ENCODE results near the gene DNAH11.

The DNAH11 gene

GRCh38 chr7:21507627-21508343 lies 35.1 kb upstream of the DNAH11 start:
- no peak overlapping the region for H4K5ac ChIP-seq (ENCODE audit: low read length)
- H3K4me3 ChIP-seq (ENCODE audit: low read length) = no peak overlapping the region
- no peak overlapping the region for H2BK5ac ChIP-seq (ENCODE audit: low read length)
- H4K8ac ChIP-seq (ENCODE audit: low read depth, low read length) = no peak overlapping the region
- no peak overlapping the region for H3K4me2 ChIP-seq (ENCODE audit: low read length)
- H3K18ac ChIP-seq (ENCODE audit: low read length) = no peak overlapping the region
- H2BK120ac ChIP-seq (ENCODE audit: low read depth, low read length) = no peak overlapping the region
- H3K27ac ChIP-seq (ENCODE audit: low read depth, low read length) = no peak overlapping the region
- peak; percentile 65 for DNase-seq
- no peaks in the 10 kb centered on the region for H3K27me3 ChIP-seq (ENCODE audit: insufficient read depth, low read length, poor library complexity)
- no peaks in the 10 kb centered on the region for H3K36me3 ChIP-seq (ENCODE audit: control insufficient read depth, insufficient read depth, low read length)
- no peak overlapping the region for H2AK5ac ChIP-seq (ENCODE audit: low read length)
- H3K4ac ChIP-seq (ENCODE audit: low read depth, low read length) = no peak overlapping the region
- H3K23ac ChIP-seq (ENCODE audit: low read length) = no peak overlapping the region
- H3K56ac ChIP-seq (ENCODE audit: low read length) = no peak overlapping the region
- no CpG with 5 or more reads among the region's 8 CpGs for WGBS (ENCODE audit: extremely low coverage, insufficient coverage, low lambda C conversion rate)
- no peaks in the 10 kb centered on the region for H3K79me1 ChIP-seq (ENCODE audit: low read length)
- H2BK15ac ChIP-seq (replicated peaks; ENCODE audit: low read depth) = no peak overlapping the region
- H3K4me1 ChIP-seq (ENCODE audit: control insufficient read depth, low read depth, low read length) = no peaks in the 10 kb centered on the region
- no peak overlapping the region for H3K9ac ChIP-seq (ENCODE audit: low read length)
- no peaks in the 10 kb centered on the region for H3K79me2 ChIP-seq (ENCODE audit: control insufficient read depth, insufficient read depth, low read length)

DNA sequence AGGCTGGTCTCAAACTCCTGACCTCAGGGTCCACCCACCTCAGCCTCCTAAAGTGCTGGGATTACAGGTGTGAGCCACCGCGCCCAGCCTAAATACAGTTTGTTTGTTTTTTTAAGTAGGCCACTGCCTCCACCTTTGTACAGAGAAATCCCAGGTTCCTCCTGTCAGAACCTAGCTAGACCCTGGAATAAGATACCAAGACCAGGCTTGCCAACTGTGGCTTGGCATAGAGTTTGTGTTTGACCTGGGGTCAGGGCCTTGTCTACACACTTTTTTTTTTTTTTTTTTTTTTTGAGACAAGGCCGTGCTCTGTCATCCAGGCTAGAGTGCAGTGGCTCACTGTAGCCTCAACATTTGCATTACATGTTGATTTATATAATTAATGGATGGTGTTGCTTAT lies 34.3 kb upstream of the DNAH11 start:
- Histone ChIP-seq H3K36me3 (ENCODE audit: control insufficient read depth, insufficient read depth, low read length) (no peaks in the 10 kb centered on the region), H3K79me1 (ENCODE audit: low read length) (no peaks in the 10 kb centered on the region), H2BK15ac (replicated peaks; ENCODE audit: low read depth) (no peak overlapping the region), H3K4me3 (ENCODE audit: low read length) (no peak overlapping the region), H4K8ac (ENCODE audit: low read depth, low read length) (no peak overlapping the region), H3K79me2 (ENCODE audit: control insufficient read depth, insufficient read depth, low read length) (no peaks in the 10 kb centered on the region), H3K4me2 (ENCODE audit: low read length) (no peak overlapping the region), H4K5ac (ENCODE audit: low read length) (no peak overlapping the region), H3K4ac (ENCODE audit: low read depth, low read length) (no peak overlapping the region), H3K4me1 (ENCODE audit: control insufficient read depth, low read depth, low read length) (no peaks in the 10 kb centered on the region), H3K27ac (ENCODE audit: low read depth, low read length) (no peak overlapping the region), H3K27me3 (ENCODE audit: insufficient read depth, low read length, poor library complexity) (no peaks in the 10 kb centered on the region), H2BK5ac (ENCODE audit: low read length) (no peak overlapping the region), H3K18ac (ENCODE audit: low read length) (no peak overlapping the region), H2AK5ac (ENCODE audit: low read length) (no peak overlapping the region), H2BK120ac (ENCODE audit: low read depth, low read length) (no peak overlapping the region), H3K9ac (ENCODE audit: low read length) (no peak overlapping the region), H3K23ac (ENCODE audit: low read length) (no peak overlapping the region), H3K56ac (ENCODE audit: low read length) (no peak overlapping the region)
- no CpG with 5 or more reads among the region's 3 CpGs for WGBS (ENCODE audit: extremely low coverage, insufficient coverage, low lambda C conversion rate)
- no peak for DNase-seq

DNA sequence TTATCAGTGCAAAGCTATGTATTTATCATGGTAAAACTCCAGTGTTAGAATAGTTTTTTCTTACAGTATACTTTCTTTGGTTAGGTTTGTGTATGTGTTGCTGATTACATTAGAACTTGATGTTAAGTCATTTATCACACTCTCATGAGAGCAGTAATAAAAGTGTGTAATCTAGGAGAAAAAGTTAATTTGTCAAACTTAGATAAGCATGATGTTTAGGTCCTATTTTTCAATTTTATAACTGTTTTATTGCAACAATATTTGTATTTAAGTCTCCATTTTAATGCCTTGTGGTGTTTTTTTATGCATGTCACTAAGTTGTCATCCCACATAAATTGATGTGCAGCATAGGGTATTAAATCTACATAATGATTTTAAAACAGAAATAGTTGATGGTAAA lies 28.8 kb upstream of the DNAH11 start:
- Histone ChIP-seq H3K9ac (ENCODE audit: low read length) (no peak overlapping the region), H3K36me3 (ENCODE audit: control insufficient read depth, insufficient read depth, low read length) (no peaks in the 10 kb centered on the region), H3K18ac (ENCODE audit: low read length) (no peak overlapping the region), H3K56ac (ENCODE audit: low read length) (no peak overlapping the region), H3K4me3 (ENCODE audit: low read length) (no peak overlapping the region), H4K8ac (ENCODE audit: low read depth, low read length) (no peak overlapping the region), H2BK5ac (ENCODE audit: low read length) (no peak overlapping the region), H2BK120ac (ENCODE audit: low read depth, low read length) (no peak overlapping the region), H3K79me2 (ENCODE audit: control insufficient read depth, insufficient read depth, low read length) (no peaks in the 10 kb centered on the region), H3K27me3 (ENCODE audit: insufficient read depth, low read length, poor library complexity) (no peaks in the 10 kb centered on the region), H2AK5ac (ENCODE audit: low read length) (no peak overlapping the region), H3K23ac (ENCODE audit: low read length) (no peak overlapping the region), H3K79me1 (ENCODE audit: low read length) (no peaks in the 10 kb centered on the region), H2BK15ac (replicated peaks; ENCODE audit: low read depth) (no peak overlapping the region), H3K4ac (ENCODE audit: low read depth, low read length) (no peak overlapping the region), H4K5ac (ENCODE audit: low read length) (no peak overlapping the region), H3K4me2 (ENCODE audit: low read length) (no peak overlapping the region), H3K27ac (ENCODE audit: low read depth, low read length) (no peak overlapping the region), H3K4me1 (ENCODE audit: control insufficient read depth, low read depth, low read length) (no peaks in the 10 kb centered on the region)
- DNase-seq = no peak

DNA sequence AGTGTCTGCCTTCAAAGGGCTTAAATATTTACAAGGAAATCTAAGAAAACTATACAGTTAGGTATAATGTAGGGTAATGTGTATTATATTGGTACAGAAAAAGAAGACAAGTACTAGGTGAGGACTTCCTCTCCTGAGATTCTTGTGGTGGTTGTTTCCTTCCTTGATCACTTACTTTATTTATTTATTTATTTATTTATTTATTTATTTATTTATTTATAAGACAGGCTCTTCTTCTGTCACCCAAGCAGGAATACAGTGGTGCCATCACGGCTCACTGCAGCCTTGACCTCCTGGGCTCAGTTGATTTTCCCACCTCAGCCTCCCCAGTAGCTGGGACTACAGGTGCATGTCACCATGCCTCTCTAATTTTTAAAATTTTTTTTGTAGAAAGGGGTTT lies 18.2 kb upstream of the DNAH11 start:
- Histone ChIP-seq H4K8ac (ENCODE audit: low read depth, low read length) (no peak overlapping the region), H3K79me1 (ENCODE audit: low read length) (no peaks in the 10 kb centered on the region)
- WGBS (ENCODE audit: extremely low coverage, insufficient coverage, low lambda C conversion rate) = no CpG with 5 or more reads among the region's 1 CpG

GRCh38 chr7:21526007-21526406 lies 16.8 kb upstream of the DNAH11 start:
- no peak overlapping the region for H3K27ac ChIP-seq (ENCODE audit: low read depth, low read length)
- H2BK15ac ChIP-seq (replicated peaks; ENCODE audit: low read depth) = no peak overlapping the region
- H3K18ac ChIP-seq (ENCODE audit: low read length) = no peak overlapping the region
- H3K79me1 ChIP-seq (ENCODE audit: low read length) = no peaks in the 10 kb centered on the region
- H2AK5ac ChIP-seq (ENCODE audit: low read length) = no peak overlapping the region
- DNase-seq = no peak
- no peak overlapping the region for H2BK120ac ChIP-seq (ENCODE audit: low read depth, low read length)
- no peaks in the 10 kb centered on the region for H3K27me3 ChIP-seq (ENCODE audit: insufficient read depth, low read length, poor library complexity)
- no peak overlapping the region for H3K4ac ChIP-seq (ENCODE audit: low read depth, low read length)
- H3K56ac ChIP-seq (ENCODE audit: low read length) = no peak overlapping the region
- no peak overlapping the region for H3K9ac ChIP-seq (ENCODE audit: low read length)
- no peak overlapping the region for H3K4me3 ChIP-seq (ENCODE audit: low read length)
- no peaks in the 10 kb centered on the region for H3K4me1 ChIP-seq (ENCODE audit: control insufficient read depth, low read depth, low read length)
- no peaks in the 10 kb centered on the region for H3K36me3 ChIP-seq (ENCODE audit: control insufficient read depth, insufficient read depth, low read length)
- H3K23ac ChIP-seq (ENCODE audit: low read length) = no peak overlapping the region
- no peak overlapping the region for H4K5ac ChIP-seq (ENCODE audit: low read length)
- H3K4me2 ChIP-seq (ENCODE audit: low read length) = no peak overlapping the region
- no peak overlapping the region for H2BK5ac ChIP-seq (ENCODE audit: low read length)
- H4K8ac ChIP-seq (ENCODE audit: low read depth, low read length) = no peak overlapping the region
- no peaks in the 10 kb centered on the region for H3K79me2 ChIP-seq (ENCODE audit: control insufficient read depth, insufficient read depth, low read length)

More for the DNA sequence above, 18.2 kb upstream of the DNAH11 start:
- Histone ChIP-seq H3K23ac (ENCODE audit: low read length) (no peak overlapping the region), H2AK5ac (ENCODE audit: low read length) (no peak overlapping the region), H3K79me2 (ENCODE audit: control insufficient read depth, insufficient read depth, low read length) (no peaks in the 10 kb centered on the region), H3K4me2 (ENCODE audit: low read length) (no peak overlapping the region), H3K56ac (ENCODE audit: low read length) (no peak overlapping the region), H3K36me3 (ENCODE audit: control insufficient read depth, insufficient read depth, low read length) (no peaks in the 10 kb centered on the region), H2BK15ac (replicated peaks; ENCODE audit: low read depth) (no peak overlapping the region), H2BK120ac (ENCODE audit: low read depth, low read length) (no peak overlapping the region), H3K4ac (ENCODE audit: low read depth, low read length) (no peak overlapping the region), H3K4me1 (ENCODE audit: control insufficient read depth, low read depth, low read length) (no peaks in the 10 kb centered on the region), H2BK5ac (ENCODE audit: low read length) (no peak overlapping the region), H3K9ac (ENCODE audit: low read length) (no peak overlapping the region), H4K5ac (ENCODE audit: low read length) (no peak overlapping the region), H3K18ac (ENCODE audit: low read length) (no peak overlapping the region), H3K4me3 (ENCODE audit: low read length) (no peak overlapping the region), H3K27me3 (ENCODE audit: insufficient read depth, low read length, poor library complexity) (no peaks in the 10 kb centered on the region), H3K27ac (ENCODE audit: low read depth, low read length) (no peak overlapping the region)
- no peak for DNase-seq

- H2BK15ac ChIP-seq (replicated peaks; ENCODE audit: low read depth) = no peak overlapping the region
- H3K18ac ChIP-seq (ENCODE audit: low read length) = no peak overlapping the region
- H2BK120ac ChIP-seq (ENCODE audit: low read depth, low read length) = no peak overlapping the region
- no peak overlapping the region for H4K8ac ChIP-seq (ENCODE audit: low read depth, low read length)
- H3K79me2 ChIP-seq (ENCODE audit: control insufficient read depth, insufficient read depth, low read length) = no peaks in the 10 kb centered on the region
- H4K5ac ChIP-seq (ENCODE audit: low read length) = no peak overlapping the region
- H3K4me3 ChIP-seq (ENCODE audit: low read length) = no peak overlapping the region
- H3K27ac ChIP-seq (ENCODE audit: low read depth, low read length) = no peak overlapping the region
- no peak overlapping the region for H3K9ac ChIP-seq (ENCODE audit: low read length)
- DNase-seq = no peak
- H3K36me3 ChIP-seq (ENCODE audit: control insufficient read depth, insufficient read depth, low read length) = no peaks in the 10 kb centered on the region
- no peak overlapping the region for H3K56ac ChIP-seq (ENCODE audit: low read length)
- H3K4me2 ChIP-seq (ENCODE audit: low read length) = no peak overlapping the region
- no peaks in the 10 kb centered on the region for H3K4me1 ChIP-seq (ENCODE audit: control insufficient read depth, low read depth, low read length)
- H3K4ac ChIP-seq (ENCODE audit: low read depth, low read length) = no peak overlapping the region
- H3K79me1 ChIP-seq (ENCODE audit: low read length) = no peaks in the 10 kb centered on the region
- H3K27me3 ChIP-seq (ENCODE audit: insufficient read depth, low read length, poor library complexity) = no peaks in the 10 kb centered on the region
- no peak overlapping the region for H2BK5ac ChIP-seq (ENCODE audit: low read length)
- no CpG with 5 or more reads among the region's 3 CpGs for WGBS (ENCODE audit: extremely low coverage, insufficient coverage, low lambda C conversion rate)
- H2AK5ac ChIP-seq (ENCODE audit: low read length) = no peak overlapping the region
- H3K23ac ChIP-seq (ENCODE audit: low read length) = no peak overlapping the region
These were observed 16.4 kb upstream of the DNAH11 start for GRCh38 chr7:21526448-21526847.
